CD4-positive, alpha-beta memory T cell (primary cell): Measurements from ENCODE around the gene TMEM229B. TPM values are rescaled to one million over a fixed set of nuclear protein-coding genes. Genes with fewer than 3 reads are reported as not detected.
A peak's percentile ranks its signal among the peaks of the same experiment; 100 is the strongest.
"Not testable (repeated sequence)": the region's sequence is repeated elsewhere in the genome, so short reads cannot be mapped to it uniquely, and the experiment has no call there.

Experiments
- CTCF ChIA-PET: fragments of 350-600 bp; sonication (Branson Sonifier 250); formaldehyde crosslinking; loops from one replicate; lab custom pipeline; 2021; ENCODE audit warnings: inconsistent platforms; ENCODE audit not compliant: partially characterized antibody; lab: Charles Lee
- POLR2A ChIA-PET: fragments of 350-600 bp; sonication (Branson Sonifier 250); formaldehyde crosslinking; loops from one replicate; lab custom pipeline; 2021; ENCODE audit not compliant: partially characterized antibody; lab: Charles Lee
- DNase-seq, 5 donors: peaks; one replicate each; pipeline versions ENCODE4 v3.0.0 to v3.0.0-alpha.2; 2020 to 2022; ENCODE audit warnings: mixed read lengths in 1 of 5
- H3K27ac ChIP-seq: one replicate; pipeline ENCODE4 v1.7.0; 2013; ENCODE audit warnings: low read depth, low read length
- H3K27me3 ChIP-seq: 2 replicates; pipeline ENCODE4 v1.7.0; 2013; ENCODE audit warnings: mild to moderate bottlenecking, low read length, moderate library complexity; ENCODE audit not compliant: insufficient read depth
- H3K36me3 ChIP-seq: 2 replicates; pipeline ENCODE4 v1.7.0; 2013; ENCODE audit warnings: mild to moderate bottlenecking, low read length, moderate library complexity; ENCODE audit not compliant: insufficient read depth
- H3K4me1 ChIP-seq: 2 replicates; pipeline ENCODE4 v1.7.0; 2013; ENCODE audit warnings: mild to moderate bottlenecking, low read length, moderate library complexity; ENCODE audit not compliant: insufficient read depth
- H3K4me3 ChIP-seq, 2 donors: one replicate each; pipeline ENCODE4 v1.7.0; 2013; ENCODE audit warnings: low read length in 2 of 2, mild to moderate bottlenecking in 1 of 2
- H3K9me3 ChIP-seq, 2 donors: one replicate each; pipeline ENCODE4 v1.7.0; 2013; ENCODE audit warnings: low read length in 2 of 2, control low read depth in 1 of 2; ENCODE audit not compliant: control insufficient read depth in 1 of 2
- H3K27ac Mint-ChIP-seq, 7 donors: one replicate each; pipeline ENCODE4 v1.8.0; 2020 to 2021; ENCODE audit warnings: mixed read lengths in 7 of 7, mild to moderate bottlenecking in 6 of 7, inconsistent platforms in 3 of 7, moderate library complexity in 3 of 7
- H3K27me3 Mint-ChIP-seq, 2 donors: one replicate each; pipeline ENCODE4 v1.8.0; 2020 to 2021; ENCODE audit warnings: mixed read lengths in 2 of 2
- H3K36me3 Mint-ChIP-seq, 2 donors: one replicate each; pipeline ENCODE4 v1.8.0; 2020 to 2021; ENCODE audit warnings: mixed read lengths in 2 of 2, inconsistent platforms in 1 of 2, mild to moderate bottlenecking in 1 of 2
- H3K4me1 Mint-ChIP-seq, 4 donors: one replicate each; pipeline ENCODE4 v1.8.0; 2020 to 2021; ENCODE audit warnings: mixed read lengths in 4 of 4, mild to moderate bottlenecking in 1 of 4
- H3K4me3 Mint-ChIP-seq, 8 donors: one replicate each; pipeline ENCODE4 v1.8.0; 2020 to 2021; ENCODE audit warnings: mixed read lengths in 8 of 8, mild to moderate bottlenecking in 7 of 8, moderate library complexity in 6 of 8, inconsistent platforms in 3 of 8
- H3K9me3 Mint-ChIP-seq, 8 donors: one replicate each; pipeline ENCODE4 v1.8.0; 2020 to 2021; ENCODE audit warnings: mixed read lengths in 8 of 8, mild to moderate bottlenecking in 5 of 8, inconsistent platforms in 3 of 8, moderate library complexity in 1 of 8
- intact Hi-C: fragments of 100-400 bp; cut with micrococcal nuclease; formaldehyde crosslinking; loops from one replicate; pipeline ENCODE4 v1.15.1; 2023
- polyA plus RNA-seq, 2 donors: library from polyadenylated mRNA; unstranded; fragments of 300-500 nt; fragmentation: Illumina TruSeq; gene quantifications; one replicate each; pipeline ENCODE4 v1.2.3, GENCODE V29; 2021
- total RNA-seq, 2 experiments: library from RNA; stranded (reverse); gene quantifications; one replicate each; pipeline ENCODE4 v1.2.3, GENCODE V29; 2021

Gene TMEM229B
- total and polyA plus RNA-seq, 4 experiments from 2014 or later, result 12.5 to 35.8 (median 31.9) TPM

- POLR2A ChIA-PET, H3K27me3 ChIP-seq, H3K4me1 ChIP-seq, H3K27ac ChIP-seq, H3K4me1 Mint-ChIP-seq, H3K9me3 ChIP-seq, H3K36me3 Mint-ChIP-seq, intact Hi-C loops, DNase-seq, H3K9me3 Mint-ChIP-seq, H3K27me3 Mint-ChIP-seq, H3K4me3 ChIP-seq, H3K36me3 ChIP-seq, H3K4me3 Mint-ChIP-seq: not testable (repeated sequence)
- CTCF ChIA-PET, result interaction anchor here (1.1 kb wide), 1 partner anchor 74 kb away, joined by 4 read pairs; no protein-coding TSS in a partner anchor
- H3K27ac Mint-ChIP-seq, result peak overlapping the region in 1 of 7 donors; percentile 53
These were observed 36.9 kb downstream of the TMEM229B start for GRCh38 chr14:67451667-67452066.

GRCh38 chr14:67449096-67449495 lies 39.4 kb downstream of the TMEM229B start:
- no peak for DNase-seq
- ChIA-PET CTCF (interaction anchor here (2.6 kb wide), 1 partner anchor 21 kb away, joined by 14 read pairs; no protein-coding TSS in a partner anchor), POLR2A (no interaction called here)
- peaks cover 0 to 10% (median 2%) of the 10 kb centered on the region in 8 donors for H3K9me3 Mint-ChIP-seq
- Histone ChIP-seq H3K36me3 (no peaks in the 10 kb centered on the region), H3K27ac (no peak overlapping the region), H3K27me3 (no peaks in the 10 kb centered on the region), H3K4me1 (no peaks in the 10 kb centered on the region), H3K9me3 (no peaks in the 10 kb centered on the region), H3K4me3 (no peak overlapping the region)
- peaks cover 0 to 4% of the 10 kb centered on the region in 2 donors for H3K36me3 Mint-ChIP-seq
- H3K27ac Mint-ChIP-seq, result no peak overlapping the region
- H3K4me3 Mint-ChIP-seq, result no peak overlapping the region
- no peaks in the 10 kb centered on the region for H3K4me1 Mint-ChIP-seq
- H3K27me3 Mint-ChIP-seq, result peaks cover 5 to 9% of the 10 kb centered on the region in 2 donors
- intact Hi-C loops, result no loop called here

- POLR2A ChIA-PET, result interaction anchor here (1.4 kb wide), 1 partner anchor 41 kb away, joined by 3 read pairs; no protein-coding TSS in a partner anchor
- no peaks in the 10 kb centered on the region for H3K9me3 ChIP-seq
- Mint-ChIP-seq H3K27me3 (peaks cover 5 to 11% of the 10 kb centered on the region in 2 donors), H3K36me3 (peaks cover 0 to 4% of the 10 kb centered on the region in 2 donors), H3K4me3 (no peak overlapping the region), H3K4me1 (no peaks in the 10 kb centered on the region), H3K27ac (no peak overlapping the region), H3K9me3 (peaks cover 0 to 10% (median 2%) of the 10 kb centered on the region in 8 donors)
- H3K27ac ChIP-seq, result no peak overlapping the region
- no peak overlapping the region for H3K4me3 ChIP-seq
- H3K4me1 ChIP-seq, result no peaks in the 10 kb centered on the region
- H3K27me3 ChIP-seq, result no peaks in the 10 kb centered on the region
- no peaks in the 10 kb centered on the region for H3K36me3 ChIP-seq
- no peak for DNase-seq
- CTCF ChIA-PET, result interaction anchor here (1.3 to 2.6 kb wide), 2 partner anchors 19 to 80 kb away, joined by 6 to 14 read pairs; no protein-coding TSS in a partner anchor
- intact Hi-C loops, result no loop called here
These were observed 41.5 kb downstream of the TMEM229B start for GRCh38 chr14:67447033-67447381.

GRCh38 chr14:67446371-67447032 lies 42.0 kb downstream of the TMEM229B start:
- Mint-ChIP-seq H3K4me1 (no peaks in the 10 kb centered on the region), H3K27me3 (peaks cover 5 to 10% of the 10 kb centered on the region in 2 donors), H3K27ac (peak overlapping the region in 1 of 7 donors; percentile 8), H3K4me3 (no peak overlapping the region), H3K36me3 (peaks cover 0 to 4% of the 10 kb centered on the region in 2 donors), H3K9me3 (peaks cover 0 to 10% (median 2%) of the 10 kb centered on the region in 8 donors)
- intact Hi-C loops, result no loop called here
- ChIA-PET CTCF (interaction anchor here (1.2 to 2.6 kb wide), 2 partner anchors 19 to 81 kb away, joined by 3 to 14 read pairs; no protein-coding TSS in a partner anchor), POLR2A (no interaction called here)
- Histone ChIP-seq H3K36me3 (no peaks in the 10 kb centered on the region), H3K9me3 (no peaks in the 10 kb centered on the region), H3K27me3 (no peaks in the 10 kb centered on the region), H3K27ac (no peak overlapping the region), H3K4me3 (no peak overlapping the region), H3K4me1 (no peaks in the 10 kb centered on the region)
- no peak for DNase-seq

GRCh38 chr14:67444395-67444794 lies 44.1 kb downstream of the TMEM229B start:
- H3K4me1 ChIP-seq, result no peaks in the 10 kb centered on the region
- H3K36me3 ChIP-seq, result no peaks in the 10 kb centered on the region
- Mint-ChIP-seq H3K9me3 (no peaks in the 10 kb centered on the region), H3K36me3 (no peaks in the 10 kb centered on the region), H3K27ac (no peak overlapping the region), H3K27me3 (peaks cover 5 to 8% of the 10 kb centered on the region in 2 donors), H3K4me3 (no peak overlapping the region), H3K4me1 (no peaks in the 10 kb centered on the region)
- ChIA-PET CTCF (interaction anchor here (1.3 kb wide), 1 partner anchor 20 kb away, joined by 3 read pairs; no protein-coding TSS in a partner anchor), POLR2A (no interaction called here)
- H3K27me3 ChIP-seq, result no peaks in the 10 kb centered on the region
- H3K9me3 ChIP-seq, result no peaks in the 10 kb centered on the region
- DNase-seq, result no peak
- intact Hi-C loops, result no loop called here
- no peak overlapping the region for H3K4me3 ChIP-seq
- no peak overlapping the region for H3K27ac ChIP-seq

GRCh38 chr14:67442139-67442906 lies 46.2 kb downstream of the TMEM229B start:
- CTCF ChIA-PET, result no interaction called here
- Histone ChIP-seq H3K4me1 (no peaks in the 10 kb centered on the region), H3K27ac (no peak overlapping the region), H3K27me3 (no peaks in the 10 kb centered on the region), H3K36me3 (no peaks in the 10 kb centered on the region), H3K9me3 (no peaks in the 10 kb centered on the region), H3K4me3 (no peak overlapping the region)
- intact Hi-C loops, result no loop called here
- Mint-ChIP-seq H3K36me3 (no peaks in the 10 kb centered on the region), H3K4me1 (no peaks in the 10 kb centered on the region), H3K4me3 (no peak overlapping the region), H3K27me3 (peaks cover 7 to 8% of the 10 kb centered on the region in 2 donors), H3K27ac (no peak overlapping the region), H3K9me3 (no peaks in the 10 kb centered on the region)
- POLR2A ChIA-PET, result no interaction called here
- DNase-seq, result no peak

GRCh38 chr14:67441672-67442071 lies 46.8 kb downstream of the TMEM229B start:
- Mint-ChIP-seq H3K27me3 (peaks cover 10 to 11% of the 10 kb centered on the region in 2 donors), H3K36me3 (no peaks in the 10 kb centered on the region), H3K9me3 (no peaks in the 10 kb centered on the region), H3K4me1 (no peaks in the 10 kb centered on the region), H3K27ac (no peak overlapping the region), H3K4me3 (no peak overlapping the region)
- H3K9me3 ChIP-seq, result no peaks in the 10 kb centered on the region
- intact Hi-C loops, result no loop called here
- CTCF ChIA-PET, result no interaction called here
- no peak overlapping the region for H3K27ac ChIP-seq
- H3K36me3 ChIP-seq, result no peaks in the 10 kb centered on the region
- POLR2A ChIA-PET, result no interaction called here
- no peaks in the 10 kb centered on the region for H3K27me3 ChIP-seq
- no peak overlapping the region for H3K4me3 ChIP-seq
- no peak for DNase-seq
- H3K4me1 ChIP-seq, result no peaks in the 10 kb centered on the region
